ENCODE data around the gene KCNF1. TPM values are rescaled to one million over a fixed set of nuclear protein-coding genes. Genes with fewer than 3 reads are reported as not detected.

The KCNF1 gene
- total RNA-seq, 1 experiment from 2014 or later, result 1.2 TPM

GRCh38 chr2:10933700-10934225 is 22.0 kb downstream of the KCNF1 start:
- ChIA-PET CTCF (interaction anchor here (0.7 to 2.3 kb wide), 4 partner anchors 22 to 199 kb away, joined by 3 to 7 read pairs (median 4); partner anchors contain the start of gene KCNF1), POLR2A (interaction anchor here (0.7 kb wide), 1 partner anchor 19 kb away, joined by 3 read pairs; no protein-coding TSS in a partner anchor)
- DNase-seq (ENCODE audit: low spot score) (no peak), ATAC-seq (no peak)
- Mint-ChIP-seq H3K36me3 (peaks cover 2% of the 10 kb centered on the region), H3K27ac (no peak overlapping the region), H3K4me1 (peaks cover 39% of the 10 kb centered on the region), H3K9me3 (peaks cover 6% of the 10 kb centered on the region), H3K4me3 (no peak overlapping the region), H3K27me3 (ENCODE audit: low read depth) (no peaks in the 10 kb centered on the region)
- no peak for TF ChIP-seq JAZF1 (CRISPR knock-in tag; IDR thresholded peaks at IDR 0.05)
- TF ChIP-seq CREM (CRISPR knock-in tag; IDR thresholded peaks at IDR 0.05), result no peak
- no peak for TF ChIP-seq TP53 (CRISPR knock-in tag; IDR thresholded peaks at IDR 0.05)
- TF ChIP-seq ZNF416 (CRISPR knock-in tag; IDR thresholded peaks at IDR 0.05), result no peak
- no peak for TF ChIP-seq FOXP1 (CRISPR knock-in tag; IDR thresholded peaks at IDR 0.05; ENCODE audit: borderline replicate concordance)
- no peak for TF ChIP-seq ZNF263 (CRISPR knock-in tag; IDR thresholded peaks at IDR 0.05; ENCODE audit: low read depth)
- TF ChIP-seq TEAD4 (CRISPR knock-in tag; IDR thresholded peaks at IDR 0.05), result no peak
- no peak for TF ChIP-seq OVOL2 (CRISPR knock-in tag; IDR thresholded peaks at IDR 0.05; ENCODE audit: borderline replicate concordance)
- TF ChIP-seq ZNF138 (CRISPR knock-in tag; conservative IDR thresholded peaks at IDR 0.05), result no peak
- TF ChIP-seq SOX15 (CRISPR knock-in tag; IDR thresholded peaks at IDR 0.05), result no peak
- no peak for TF ChIP-seq NR3C1 (CRISPR knock-in tag; conservative IDR thresholded peaks at IDR 0.05; ENCODE audit: low read depth)
- TF ChIP-seq HMGXB4 (CRISPR knock-in tag; IDR thresholded peaks at IDR 0.05), result no peak
- TF ChIP-seq ERG (CRISPR knock-in tag; IDR thresholded peaks at IDR 0.05), result no peak
- no peak for TF ChIP-seq JUN (CRISPR knock-in tag; IDR thresholded peaks at IDR 0.05)
- no peak for TF ChIP-seq IRF1 (CRISPR knock-in tag; IDR thresholded peaks at IDR 0.05)
- TF ChIP-seq KAT7 (CRISPR knock-in tag; IDR thresholded peaks at IDR 0.05; ENCODE audit: borderline replicate concordance), result no peak
- TF ChIP-seq NFE2L1 (CRISPR knock-in tag; IDR thresholded peaks at IDR 0.05), result no peak
- TF ChIP-seq ZMAT4 (CRISPR knock-in tag; IDR thresholded peaks at IDR 0.05), result no peak

- ChIA-PET POLR2A (interaction anchor here (0.7 kb wide), 1 partner anchor 18 kb away, joined by 3 read pairs; no protein-coding TSS in a partner anchor), CTCF (interaction anchor here (1.2 to 2.3 kb wide), 3 partner anchors 23 to 102 kb away, joined by 4 to 7 read pairs (median 5); partner anchors contain the start of gene KCNF1)
- no peak for ATAC-seq
- Mint-ChIP-seq H3K27me3 (ENCODE audit: low read depth) (peaks cover 4% of the 10 kb centered on the region; the same call in 1 of the 2 replicates), H3K4me1 (peaks cover 39% of the 10 kb centered on the region), H3K4me3 (no peak overlapping the region), H3K27ac (no peak overlapping the region; the same call in 1 of the 2 replicates), H3K9me3 (peaks cover 13% of the 10 kb centered on the region), H3K36me3 (peaks cover 9% of the 10 kb centered on the region)
- DNase-seq (ENCODE audit: low spot score), result no peak
- TF ChIP-seq GABPB1 (CRISPR knock-in tag; IDR thresholded peaks at IDR 0.05) (no peak), ZNF138 (CRISPR knock-in tag; conservative IDR thresholded peaks at IDR 0.05) (no peak), FOXP1 (CRISPR knock-in tag; IDR thresholded peaks at IDR 0.05; ENCODE audit: borderline replicate concordance) (no peak), GTF2I (CRISPR knock-in tag; conservative IDR thresholded peaks at IDR 0.05) (no peak)
Measured at GRCh38 chr2:10934308-10934978, 22.7 kb downstream of the KCNF1 start.
